ENCODE measurements around the gene ZKSCAN5.
"Not testable (repeated sequence)": the region's sequence is repeated elsewhere in the genome, so short reads cannot be mapped to it uniquely, and the experiment has no call there.

Gene ZKSCAN5

DNA sequence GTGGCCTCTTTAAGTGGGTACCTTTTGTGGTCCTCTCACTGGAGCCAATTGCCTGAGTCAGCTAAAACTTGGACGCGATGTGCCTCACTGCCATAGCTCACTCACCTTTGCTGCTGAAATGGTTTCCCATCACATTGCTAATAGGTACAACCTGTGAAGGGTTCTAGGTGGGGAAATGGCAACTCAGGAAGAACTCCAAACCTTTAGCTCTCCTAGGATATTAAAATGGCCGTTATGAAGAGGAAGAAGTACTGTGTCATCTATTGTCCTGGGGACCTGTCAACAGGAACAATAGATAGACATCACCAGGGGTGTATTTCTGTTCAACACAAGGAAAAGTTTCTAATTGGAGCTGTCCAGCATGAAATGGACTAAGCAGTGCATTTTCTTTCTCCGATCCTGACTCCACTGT is 52.7 kb downstream of the ZKSCAN5 start:
- no peak for DNase-seq

DNA sequence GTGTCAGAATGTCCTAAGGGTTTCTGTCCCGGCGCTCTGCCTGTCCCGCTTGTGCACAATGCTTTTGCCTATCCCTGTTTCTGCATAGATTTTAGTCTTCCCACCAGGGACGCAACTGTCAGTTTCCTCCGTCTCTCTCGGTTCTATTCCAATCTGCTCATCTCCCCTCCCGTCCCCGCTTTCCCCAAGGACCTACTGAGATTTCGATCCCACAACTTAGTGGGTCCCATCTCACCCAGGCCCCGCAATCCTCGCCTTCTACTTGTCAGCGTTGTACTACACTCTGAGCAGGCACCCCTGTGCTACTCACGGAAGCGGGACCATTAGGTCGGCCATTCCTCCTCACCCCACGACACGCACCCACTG is 53.5 kb downstream of the ZKSCAN5 start:
- no peak for DNase-seq

DNA sequence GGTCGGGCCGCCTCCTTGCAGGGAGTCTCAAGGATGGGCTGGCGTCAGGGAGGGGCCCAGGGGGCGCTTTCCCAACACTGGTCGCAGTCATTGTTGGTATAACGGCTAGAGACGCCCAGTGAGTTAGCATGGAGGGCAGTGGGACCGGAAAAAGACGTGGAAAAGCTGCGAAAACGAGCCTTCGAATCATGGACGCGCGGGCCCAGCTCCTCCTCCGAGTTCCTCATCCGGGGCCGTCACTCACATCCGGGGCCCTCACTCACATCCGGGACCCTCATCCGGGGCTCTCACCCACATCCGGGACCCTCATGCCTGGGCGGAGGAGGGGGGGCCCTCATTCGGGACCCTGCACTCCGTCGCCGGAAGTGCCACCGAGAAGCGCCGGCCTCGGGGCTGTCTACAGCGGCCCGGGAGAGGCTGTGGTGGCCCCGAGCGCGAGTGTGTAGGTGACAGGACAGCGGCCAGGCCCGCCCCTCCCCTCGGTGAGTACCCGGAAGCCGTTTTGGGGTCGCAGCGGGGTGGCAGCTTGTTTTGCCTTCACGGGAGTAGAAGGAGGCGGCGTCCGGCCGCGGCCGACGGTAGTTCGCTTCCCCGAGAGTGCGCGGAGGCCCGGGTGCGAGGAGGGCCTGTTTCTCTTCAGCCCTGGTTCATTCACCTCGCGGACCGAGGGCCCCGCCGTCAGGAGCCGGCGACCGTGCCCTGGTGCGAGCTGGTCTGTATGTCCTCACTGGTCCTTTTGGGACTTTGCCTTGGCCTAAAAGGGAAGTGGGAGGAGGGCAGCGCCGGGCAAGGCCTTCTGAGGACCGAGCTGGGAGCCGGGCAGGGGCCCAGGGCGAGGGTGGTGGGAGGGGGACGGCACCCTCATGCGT is 54.1 kb downstream of the ZKSCAN5 start, which contains the start of gene ZNF655:
ZNF655 (plus strand) TSS at position 337 of the 869 bp plus-strand sequence. CDS start 1,918 bp downstream, outside the sequence.
- DNase-seq: peak; percentile 80

DNA sequence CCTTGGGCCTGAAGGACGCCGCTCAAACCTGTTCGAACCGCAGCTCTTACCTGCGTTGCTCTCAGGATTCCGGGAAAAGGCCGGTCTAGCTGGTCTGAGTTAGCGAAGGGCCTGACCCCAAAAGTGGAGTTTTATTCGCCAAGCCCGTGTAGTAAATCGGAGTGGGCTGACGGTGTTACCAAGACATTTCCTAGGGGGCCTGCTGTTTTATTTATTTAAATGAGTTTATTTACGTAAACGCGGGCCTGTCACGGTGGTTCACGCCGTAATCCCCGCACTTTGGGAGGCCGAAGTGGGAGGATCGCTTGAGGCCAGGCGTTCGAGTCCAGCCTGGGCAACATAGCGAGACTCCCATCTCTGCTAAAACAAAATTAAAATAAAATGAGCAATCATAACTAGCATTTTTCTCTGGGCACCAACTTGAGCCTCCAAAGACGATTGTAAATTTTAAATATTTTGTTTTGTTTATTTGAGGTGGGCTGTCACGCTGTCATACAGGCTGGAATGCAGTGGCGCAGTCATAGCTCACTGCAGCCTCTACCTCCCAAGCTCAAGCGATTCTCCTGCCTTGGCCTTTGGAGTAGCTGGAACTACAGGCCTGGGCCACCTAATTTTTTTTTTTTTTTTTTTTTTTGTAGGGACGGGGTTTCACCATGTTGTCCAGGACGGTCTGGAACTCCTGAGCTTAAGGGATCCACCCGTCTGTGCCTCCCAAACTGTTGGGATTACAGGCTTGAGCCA is 54.9 kb downstream of the ZKSCAN5 start:
- DNase-seq: no peak

DNA sequence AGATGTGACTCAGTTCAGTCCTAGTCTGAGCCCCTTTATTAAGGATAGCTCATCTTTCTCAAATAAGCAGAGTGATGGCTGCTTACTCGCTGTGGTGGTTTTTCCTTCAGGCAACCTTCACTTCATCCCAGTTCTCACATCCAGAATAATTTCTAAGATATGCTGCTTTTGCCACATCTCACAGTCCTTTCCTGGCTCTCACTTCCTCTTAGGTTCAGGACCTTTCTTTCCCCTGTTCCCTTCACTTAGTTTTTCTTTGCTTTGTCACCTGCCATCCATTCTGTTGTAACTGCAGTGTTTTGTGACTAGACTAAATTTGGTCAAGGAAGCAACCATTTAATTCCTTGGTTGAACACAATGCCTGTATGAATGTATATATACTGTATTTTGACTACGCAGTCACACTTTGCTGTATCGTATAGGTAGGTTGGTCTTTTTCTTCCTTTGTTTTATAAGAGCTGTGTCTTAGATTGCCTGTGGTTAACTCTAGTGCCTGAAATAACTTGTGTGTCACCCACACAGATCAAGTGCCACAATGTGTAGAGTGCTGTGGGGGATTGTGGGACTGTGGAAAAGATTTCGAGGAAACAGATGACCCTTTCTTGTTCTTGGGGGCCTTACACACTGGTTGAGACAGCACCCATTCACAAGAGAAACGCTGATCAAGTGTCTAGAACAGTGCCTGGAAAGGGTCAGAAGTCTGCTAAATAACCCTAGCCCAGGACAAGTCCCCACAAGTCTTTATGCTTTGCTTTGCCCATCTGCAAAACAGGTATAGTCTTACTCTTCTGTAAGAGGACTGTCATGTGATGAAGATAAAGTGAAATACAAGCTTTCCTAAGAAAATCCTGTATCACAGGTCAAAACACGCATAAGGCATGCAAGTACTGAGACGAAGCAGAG is 56.6 kb downstream of the ZKSCAN5 start:
- no peak for DNase-seq

DNA sequence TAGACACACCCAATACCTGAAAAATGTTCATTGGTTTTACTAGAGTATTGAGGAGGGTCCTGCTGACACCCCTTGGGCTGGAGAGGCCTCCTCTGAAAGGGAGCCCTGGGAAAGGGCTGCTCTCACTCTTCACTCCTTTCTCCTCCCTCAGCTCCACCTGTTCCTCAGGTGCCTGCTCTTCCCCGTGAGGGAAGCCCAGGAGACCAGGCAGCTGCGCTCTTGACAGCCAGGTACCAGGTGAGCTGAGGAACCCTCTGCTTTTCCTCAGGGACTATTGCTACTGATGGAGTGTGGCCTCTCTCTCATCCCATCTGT is 57.2 kb downstream of the ZKSCAN5 start:
- no peak for DNase-seq

DNA sequence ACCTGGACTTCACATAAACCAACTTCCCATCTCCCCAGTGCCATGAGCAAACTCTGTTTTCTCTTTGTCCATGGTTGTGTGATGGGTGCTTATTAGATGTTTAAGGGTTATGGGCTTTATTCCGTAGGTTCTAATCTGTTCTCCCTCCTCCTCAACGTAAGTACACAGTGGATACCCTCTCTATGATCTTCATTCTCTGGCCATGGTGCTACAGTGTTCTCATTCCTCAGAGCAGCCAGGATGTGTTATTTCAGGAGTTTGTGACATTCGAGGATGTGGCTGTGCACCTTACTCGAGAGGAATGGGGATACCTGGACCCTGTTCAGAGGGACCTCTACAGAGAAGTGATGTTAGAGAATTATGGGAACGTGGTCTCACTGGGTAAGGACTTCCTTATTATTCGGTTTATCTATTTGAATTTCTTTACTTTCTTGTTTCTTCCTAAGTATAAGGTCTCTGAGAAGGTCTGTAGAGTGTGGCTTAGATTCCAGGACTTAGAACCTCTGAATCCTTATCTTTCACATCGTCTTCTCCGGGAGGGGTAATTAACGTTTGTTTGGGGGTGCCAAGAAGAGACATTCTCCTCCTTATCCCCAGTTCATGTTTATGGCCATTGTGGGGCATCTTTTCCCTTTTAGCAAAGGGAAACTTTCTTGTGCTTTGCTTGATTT is 57.8 kb downstream of the ZKSCAN5 start:
- no peak for DNase-seq

DNA sequence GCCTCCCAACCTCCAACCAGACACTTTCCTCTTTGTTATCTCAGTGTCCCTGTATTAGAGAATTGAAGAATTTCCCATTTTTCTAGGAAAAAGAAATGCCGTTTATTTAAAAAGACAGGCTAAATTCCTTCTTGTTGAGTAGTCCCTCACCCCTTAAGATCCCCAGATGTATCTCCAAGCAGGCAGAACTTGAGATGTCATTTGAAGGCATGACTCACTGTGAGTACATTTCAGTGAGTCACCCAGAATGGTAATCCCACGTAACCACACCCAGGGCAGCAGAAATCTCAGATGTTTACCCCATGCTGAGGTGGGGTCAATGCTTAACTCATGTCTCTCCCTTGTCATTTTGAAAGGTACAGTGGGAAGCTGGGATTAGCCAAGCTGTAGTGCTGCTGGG is 58.4 kb downstream of the ZKSCAN5 start:
- no peak for DNase-seq

DNA sequence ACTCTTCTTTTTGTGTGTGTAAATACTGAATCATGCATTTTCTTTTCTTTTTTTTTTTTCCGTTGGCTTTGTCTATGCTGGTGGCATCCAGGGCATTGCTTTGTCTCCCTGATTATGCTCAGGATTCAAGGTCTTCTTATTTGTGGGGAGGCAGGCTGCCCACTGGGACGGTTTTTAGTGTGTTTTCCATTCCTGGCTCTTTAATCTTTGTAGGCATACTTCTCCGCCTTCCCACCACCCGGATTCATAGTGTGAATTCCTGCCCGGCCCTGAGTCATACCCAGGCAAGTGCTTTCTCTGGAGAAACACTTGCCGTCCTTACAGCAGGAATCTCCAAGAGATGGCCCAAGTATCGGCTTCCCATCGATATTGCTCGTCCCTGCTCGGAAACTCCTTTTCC is 59.2 kb downstream of the ZKSCAN5 start:
- no peak for DNase-seq

DNA sequence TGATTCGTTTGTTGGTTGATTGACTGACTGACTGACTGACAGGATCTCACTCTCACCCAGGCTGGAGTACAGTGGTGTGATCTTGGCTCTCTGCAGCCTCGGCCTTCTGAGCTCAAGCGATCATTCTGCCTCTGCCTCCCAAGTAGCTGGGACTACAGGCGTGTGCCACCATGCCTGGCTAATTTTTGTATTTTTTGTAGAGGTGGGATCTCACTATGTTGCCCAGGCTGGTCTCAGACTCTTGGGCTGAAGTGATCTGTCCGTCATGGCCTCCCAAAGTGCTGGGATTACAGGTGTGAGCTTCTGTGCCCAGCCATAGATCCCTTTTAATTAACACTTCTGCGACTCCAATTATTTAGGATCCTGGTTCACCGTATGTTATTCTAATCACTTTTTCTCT is 64.3 kb downstream of the ZKSCAN5 start:
- DNase-seq: not testable (repeated sequence)

DNA sequence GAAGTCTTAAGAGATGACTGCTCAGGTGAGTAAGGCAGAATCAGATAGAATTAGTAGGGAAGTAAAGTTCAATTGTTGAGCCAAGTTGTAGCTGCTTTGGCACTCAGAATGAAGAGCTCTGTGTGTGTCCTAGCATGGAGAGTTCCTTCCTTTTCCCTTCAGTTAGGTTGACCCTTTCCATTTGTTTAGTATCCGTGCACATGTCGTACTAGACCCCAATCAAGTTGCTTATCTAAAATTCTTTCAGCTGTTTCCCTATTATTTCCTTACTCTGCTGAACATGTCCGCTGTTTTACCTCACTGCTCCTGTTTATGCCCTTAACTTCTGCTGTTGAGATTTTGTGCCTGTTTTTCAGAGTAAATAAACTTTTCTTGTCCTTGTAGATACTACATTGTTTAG is 67.3 kb downstream of the ZKSCAN5 start:
- DNase-seq: no peak

DNA sequence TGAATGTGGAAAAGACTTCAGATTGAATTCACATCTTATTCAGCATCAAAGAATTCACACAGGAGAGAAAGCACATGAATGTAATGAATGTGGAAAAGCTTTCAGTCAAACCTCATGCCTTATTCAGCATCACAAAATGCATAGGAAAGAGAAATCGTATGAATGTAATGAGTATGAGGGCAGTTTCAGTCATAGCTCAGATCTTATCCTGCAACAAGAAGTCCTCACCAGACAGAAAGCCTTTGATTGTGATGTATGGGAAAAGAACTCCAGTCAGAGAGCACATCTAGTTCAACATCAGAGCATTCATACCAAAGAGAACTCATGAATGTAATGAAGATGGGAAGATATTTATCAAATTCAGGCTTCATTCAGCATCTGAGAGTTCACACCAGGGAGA is 68.8 kb downstream of the ZKSCAN5 start:
- no peak for DNase-seq

DNA sequence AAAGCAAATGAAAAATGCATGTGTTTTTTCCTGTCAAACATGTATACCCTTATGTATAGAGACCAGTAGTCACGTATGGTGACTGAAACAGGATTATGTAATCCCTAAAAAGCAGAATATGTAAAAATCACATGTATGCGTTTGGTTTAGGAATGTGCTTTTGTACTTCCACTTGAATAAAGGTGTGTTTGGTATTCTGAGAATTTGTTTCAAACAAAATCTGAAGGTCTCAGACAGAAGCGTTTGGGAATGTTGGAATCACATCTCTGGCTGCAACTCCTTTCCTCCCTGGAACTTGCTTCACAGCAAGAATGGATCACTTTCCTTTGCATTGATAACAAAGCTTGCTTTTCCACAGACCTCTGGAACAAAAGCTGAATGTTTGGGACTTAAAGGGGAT is 71.8 kb downstream of the ZKSCAN5 start:
- no peak for DNase-seq

DNA sequence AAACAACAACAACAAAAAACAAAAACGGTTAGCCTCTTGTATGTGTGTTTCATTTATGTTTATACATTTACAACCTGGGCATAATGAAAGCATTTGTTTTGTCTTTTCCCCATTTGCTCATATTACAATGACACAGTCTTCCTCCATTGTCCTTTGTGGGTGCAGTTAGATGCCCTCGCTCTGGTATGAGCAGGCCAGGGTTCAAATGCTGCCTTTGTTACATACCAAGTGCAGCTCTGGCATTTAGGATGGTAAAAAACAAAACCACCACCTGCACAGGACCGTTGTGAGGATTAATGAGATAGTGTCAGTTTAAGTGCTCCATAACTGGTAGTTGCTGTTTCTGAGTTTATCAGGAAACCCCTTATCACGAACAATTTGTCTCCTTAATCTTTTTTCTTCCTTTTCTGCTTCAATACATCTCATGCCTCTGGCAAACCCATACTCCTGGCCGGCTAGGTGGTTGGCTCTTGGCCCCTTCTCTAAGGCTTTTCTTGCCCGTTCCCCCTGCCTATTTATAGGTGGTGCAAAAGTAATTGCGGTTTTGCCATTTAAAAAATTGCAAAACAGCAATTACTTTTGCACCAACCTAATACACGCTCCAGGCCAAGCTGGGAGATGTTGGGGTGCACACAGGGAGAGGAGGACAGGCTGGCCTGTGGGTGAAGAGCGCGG is 75.0 kb downstream of the ZKSCAN5 start:
- no peak for DNase-seq

DNA sequence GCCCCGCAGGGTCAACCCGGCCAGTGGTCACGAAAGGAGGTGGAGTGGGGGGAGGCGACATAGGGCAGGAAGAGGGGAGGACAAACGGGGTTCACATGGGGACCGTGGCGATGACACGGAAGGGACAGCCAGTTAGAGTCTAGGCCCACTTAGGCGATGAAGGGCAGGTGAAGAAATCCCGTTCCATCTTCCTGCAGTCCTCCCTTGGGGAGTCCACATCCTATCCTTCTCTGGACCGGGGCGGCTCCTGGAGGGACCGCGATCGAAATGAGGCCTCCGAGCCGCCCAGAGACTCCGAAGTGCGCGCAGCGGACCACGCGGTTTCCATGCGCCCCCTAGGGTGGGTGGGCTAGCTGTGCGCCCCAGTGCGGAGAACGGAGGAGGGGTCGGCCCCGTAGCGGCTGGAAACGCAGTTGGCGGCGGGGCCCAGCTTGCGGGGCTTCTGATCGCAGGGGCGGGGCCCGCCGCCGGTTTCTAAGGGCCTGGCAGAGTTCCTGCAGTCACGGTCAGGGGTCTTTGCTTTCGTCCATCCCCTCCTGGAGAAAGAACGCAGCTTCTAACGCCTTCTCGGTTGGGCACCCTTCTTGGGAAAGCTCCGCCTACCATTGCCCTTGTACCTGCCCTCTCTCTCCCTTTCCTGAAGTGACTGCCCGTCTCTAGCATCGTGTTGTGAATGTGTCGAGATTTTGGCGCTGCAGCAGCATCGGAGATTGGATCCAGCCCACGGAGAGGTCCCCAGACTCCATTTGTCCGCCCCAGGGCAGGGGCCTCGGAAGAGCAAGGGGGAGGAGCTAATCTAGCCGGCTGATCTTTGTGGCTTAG is 75.7 kb downstream of the ZKSCAN5 start:
- DNase-seq: peak; percentile 46

DNA sequence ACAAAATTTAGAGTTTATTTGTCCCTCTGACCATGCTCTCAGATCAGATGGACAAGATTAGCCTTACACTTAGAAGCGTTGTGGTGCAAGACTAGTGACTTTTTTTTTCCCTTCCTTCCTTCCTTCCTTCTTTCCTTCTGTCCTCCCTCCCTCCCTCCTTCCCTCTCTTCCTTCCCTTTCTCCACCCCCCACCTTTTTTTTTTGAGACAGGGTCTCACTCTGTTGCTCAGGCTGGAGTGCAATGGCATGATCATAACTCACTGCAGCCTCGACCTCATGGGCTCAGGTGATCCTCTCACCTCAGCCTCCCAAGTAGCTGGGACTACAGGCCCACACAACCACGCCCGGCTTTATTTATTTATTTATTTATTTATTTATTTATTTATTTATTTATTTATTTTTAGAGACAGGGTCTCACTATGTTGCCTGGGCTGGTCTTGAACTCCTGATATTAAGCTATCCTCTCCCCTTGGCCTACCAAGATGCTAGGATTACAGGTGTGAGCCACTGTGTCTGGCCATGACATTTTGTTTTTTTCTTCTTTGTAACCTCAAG is 76.4 kb downstream of the ZKSCAN5 start:
- DNase-seq: not testable (repeated sequence)
